H1 (cell line): ENCODE data around the gene LPP. TPM values are rescaled to one million over a fixed set of nuclear protein-coding genes. Genes with fewer than 3 reads are reported as not detected.

Experiments used
- BACH1 ChIP-seq: IDR thresholded peaks from 2 replicates; pipeline ENCODE4 v1.6.1; 2012; ENCODE audit warnings: low read length, improper control_type of control experiment
- BCL11A ChIP-seq, 2 experiments: IDR thresholded peaks; one replicate each; pipeline ENCODE4 v1.6.1; 2011; ENCODE audit warnings: low read depth in 2 of 2, low read length in 2 of 2, mild to moderate bottlenecking in 2 of 2
- CHD7 ChIP-seq: fragments of 300-600 bp; sonication (generic); IDR thresholded peaks from 2 replicates; pipeline ENCODE4 v1.7.1; 2012; ENCODE audit warnings: low read length, moderate library complexity, mild to moderate bottlenecking, inconsistent platforms; ENCODE audit not compliant: insufficient replicate concordance
- EP300 ChIP-seq, 2 experiments: IDR thresholded peaks; 1 replicate in 1 of 2; 2 replicates in 1 of 2; pipeline ENCODE4 v1.6.1; 2011 to 2012; ENCODE audit warnings: low read depth in 2 of 2, low read length in 2 of 2, mild to moderate bottlenecking in 2 of 2, borderline replicate concordance in 1 of 2, inconsistent platforms in 1 of 2, moderate library complexity in 1 of 2
- SAP30 ChIP-seq: fragments of 300-600 bp; sonication (generic); IDR thresholded peaks from 2 replicates; pipeline ENCODE4 v1.7.1; 2012; ENCODE audit warnings: low read length, moderate library complexity, mild to moderate bottlenecking, inconsistent platforms; ENCODE audit not compliant: insufficient read depth, insufficient replicate concordance
- SIRT6 ChIP-seq: IDR thresholded peaks from one replicate; pipeline ENCODE4 v1.7.1; 2012; ENCODE audit warnings: low read length, inconsistent platforms
- polyA plus RNA-seq, 7 experiments: library from polyadenylated mRNA; depleted of rRNA in 3 of 7; stranded (reverse) in 5 of 7; unstranded in 2 of 7; fragments of >200 nt in 5 of 7; fragments of 200-250 nt in 2 of 7; gene quantifications; 1 replicate in 5 of 7; 2 replicates in 1 of 7; 4 replicates in 1 of 7; pipeline versions ENCODE4 v1.2.1 to v1.2.3, GENCODE V29; 2011 to 2013; ENCODE audit warnings: missing spikeins in 2 of 7, mixed read lengths in 2 of 7
- total RNA-seq: library from RNA; stranded (reverse); fragmentation: NEBNext Ultra II Directional; extraction: Animal tissue kit (Norgen Biotek cat#: 25700); gene quantifications from 2 replicates; pipeline ENCODE4 v1.2.1, GENCODE V29; 2021

LPP gene
- total and polyA plus RNA-seq, 2 of the 8 experiments (the other 6 are each of a cell fraction or from before 2014, with no cell fraction given) = 10.0 to 53.3 TPM

- TF ChIP-seq CHD7 (no peak), BACH1 (no peak), SAP30 (no peak), BCL11A (IDR thresholded peaks at IDR 0.05; ENCODE audit: low read depth in 2 of 2, low read length in 2 of 2) (no peak), SIRT6 (no peak), EP300 (IDR thresholded peaks at IDR 0.05; ENCODE audit: borderline replicate concordance in 1 of 2, low read depth in 2 of 2, low read length in 2 of 2) (no peak)
These were observed 427.8 kb downstream of the LPP start (continued) for GRCh38 chr3:188581792-188582191.
